Body of pancreas (tissue), 4 donors: ENCODE data around the gene TAF3. TPM values are rescaled to one million over a fixed set of nuclear protein-coding genes. Genes with fewer than 3 reads are reported as not detected.

Source experiments
- ATAC-seq: fragments of 150-250 bp; one replicate; pipeline ENCODE4 v1.9.1; 2016
- DNase-seq, 4 donors: peaks; one replicate each; pipeline ENCODE4 v3.0.0-alpha.2; 2019
- H3K27ac ChIP-seq, 4 donors: fragments of 200-600 bp; sonication (generic); 1 replicate in 3 of 4; 2 replicates in 1 of 4; pipeline versions ENCODE4 v1.5.1 to v1.6.1; 2016 to 2019; ENCODE audit warnings: mild to moderate bottlenecking in 1 of 4, mixed read lengths in 1 of 4, moderate library complexity in 1 of 4
- H3K27me3 ChIP-seq, 2 donors: fragments of 200-600 bp; sonication (generic); one replicate each; pipeline ENCODE4 v1.6.0; 2016; ENCODE audit warnings: mild to moderate bottlenecking in 1 of 2
- H3K36me3 ChIP-seq, 2 donors: fragments of 200-600 bp; sonication (generic); replicated peaks in 1 of 2; 2 replicates each; pipeline ENCODE4 v1.5.1; 2016; ENCODE audit warnings: low read depth in 2 of 2; ENCODE audit not compliant: insufficient read depth in 1 of 2
- H3K4me1 ChIP-seq: fragments of 200-600 bp; sonication (generic); one replicate; pipeline ENCODE4 v1.6.0; 2016
- H3K4me3 ChIP-seq, 2 donors: fragments of 200-600 bp; sonication (generic); 1 replicate in 1 of 2; 2 replicates in 1 of 2; pipeline ENCODE4 v1.5.1; 2016 to 2019
- H3K9me3 ChIP-seq, 3 donors: fragments of 200-600 bp; sonication (generic); 1 replicate in 2 of 3; 2 replicates in 1 of 3; pipeline ENCODE4 v1.5.1; 2016
- CTCF ChIP-seq, 7 experiments: fragments of 450-650 bp in 4 of 7; fragments of 200-600 bp in 3 of 7; sonication (generic) in 3 of 7; IDR thresholded peaks; one replicate each; pipeline ENCODE4 v1.5.1; 2016 to 2019; ENCODE audit warnings: antibody characterized with exemption in 7 of 7
- POLR2A ChIP-seq, 3 donors: fragments of 450-650 bp; IDR thresholded peaks; one replicate each; pipeline ENCODE4 v1.6.1; 2016; ENCODE audit warnings: antibody characterized with exemption in 3 of 3, mild to moderate bottlenecking in 2 of 3
- whole genome bisulfite sequencing, 2 donors: methylation state at CpG; one replicate each; pipeline ENCODE4 v1.1.5; 2017; 5-methylcytosine and 5-hydroxymethylcytosine counted together
- intact Hi-C: fragments of 100-400 bp; cut with DNase I; formaldehyde crosslinking; loops from one replicate; pipeline ENCODE4 v1.15.1; 2023
- total RNA-seq, 2 donors: library from RNA; depleted of rRNA; stranded (reverse); fragments of >200 nt; gene quantifications; one replicate each; pipeline ENCODE4 v1.1.0, GENCODE V29; 2016

The TAF3 gene
- total RNA-seq, 2 donors from 2014 or later: 6.0 to 12.9 TPM

DNA sequence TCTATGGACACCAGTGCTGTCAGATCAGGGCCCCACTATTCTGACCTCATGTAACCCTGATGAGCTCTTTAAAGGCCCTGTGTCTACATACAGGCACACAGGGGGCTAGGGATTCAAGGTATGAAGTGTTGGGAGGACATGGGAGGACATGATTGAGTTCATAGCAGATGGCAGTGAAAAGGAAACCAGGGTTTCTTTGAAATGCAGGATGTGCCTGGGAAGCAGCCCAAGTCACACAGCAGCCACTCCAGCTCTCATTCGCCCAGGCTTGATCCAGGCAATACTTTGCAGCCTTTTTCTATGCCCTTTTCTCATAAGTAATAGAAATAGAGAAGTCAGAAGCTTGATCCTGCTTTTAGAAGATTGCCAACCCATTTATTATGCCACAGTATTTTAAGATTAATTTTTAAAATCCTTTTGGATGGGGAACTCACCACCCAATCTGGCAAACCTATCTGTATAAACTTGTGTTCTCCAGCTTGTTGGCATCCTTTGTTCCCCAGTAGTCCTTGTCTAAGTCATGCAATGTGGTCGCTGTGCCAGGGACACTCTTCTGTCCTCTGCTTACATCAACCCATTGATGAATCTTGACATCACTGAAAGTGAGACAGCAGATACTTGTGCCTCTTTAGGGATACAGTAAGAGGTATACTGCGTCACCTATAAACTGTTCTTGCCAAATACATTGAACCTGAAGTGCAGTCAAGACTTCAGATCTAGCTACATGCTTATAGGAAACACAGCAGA, 95.0 kb downstream of the TAF3 start:
- TF ChIP-seq POLR2A (IDR thresholded peaks at IDR 0.05): no peak
- TF ChIP-seq CTCF (IDR thresholded peaks at IDR 0.05): no peak
- Histone ChIP-seq H3K4me3 (no peak overlapping the region), H3K27me3 (no peaks in the 10 kb centered on the region), H3K27ac (no peak overlapping the region), H3K4me1 (peaks cover 18% of the 10 kb centered on the region), H3K9me3 (no peaks in the 10 kb centered on the region), H3K36me3 (no peaks in the 10 kb centered on the region)
- ATAC-seq (no peak), DNase-seq (no peak)
- intact Hi-C loops: no loop called here
- 89 to 91% methylated on average over 3 of the region's 3 CpGs for WGBS, 2 donors

DNA sequence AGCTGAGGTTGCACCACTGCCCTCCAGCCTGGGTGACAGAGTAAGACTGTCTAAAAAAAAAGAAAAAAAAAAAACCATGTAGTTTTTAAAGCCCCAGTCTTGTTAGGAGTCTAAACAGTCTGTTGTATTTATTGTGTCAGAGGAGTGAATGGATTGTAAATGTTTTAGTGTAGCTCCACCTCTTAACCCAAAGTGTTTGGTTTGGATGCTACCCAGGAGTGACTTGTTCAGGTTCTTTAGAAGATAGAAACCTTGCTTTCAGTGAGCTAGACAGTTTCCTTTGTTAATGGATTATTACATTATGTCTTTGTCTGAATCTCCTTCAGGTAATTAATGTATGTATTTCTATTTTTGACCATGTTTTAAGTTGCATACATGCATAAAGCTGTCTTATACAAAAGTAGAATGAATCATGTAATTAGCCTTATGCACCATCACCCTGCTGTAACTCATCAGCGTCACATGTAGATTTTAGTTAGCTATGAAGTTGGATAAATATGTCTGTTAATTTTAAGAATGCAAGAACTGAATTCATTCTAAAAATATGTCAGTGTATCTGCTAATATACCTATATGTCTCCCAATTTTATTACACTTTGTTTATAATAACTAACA, 97.7 kb downstream of the TAF3 start:
- H3K4me1 ChIP-seq: peaks cover 7% of the 10 kb centered on the region
- H3K4me3 ChIP-seq: no peak overlapping the region
- ATAC-seq (no peak), DNase-seq (peak in 1 of 4 donors; percentile 15)
- TF ChIP-seq CTCF (IDR thresholded peaks at IDR 0.05) (no peak), POLR2A (IDR thresholded peaks at IDR 0.05) (no peak)
- no peaks in the 10 kb centered on the region for H3K27me3 ChIP-seq
- 85 to 88% methylated on average over 1 of the region's 1 CpG for WGBS, 2 donors
- no peaks in the 10 kb centered on the region for H3K9me3 ChIP-seq
- H3K36me3 ChIP-seq: no peaks in the 10 kb centered on the region
- no peak overlapping the region for H3K27ac ChIP-seq
- intact Hi-C loops: no loop called here

GRCh38 chr10:7917736-7918135, 99.4 kb downstream of the TAF3 start:
- WGBS, 2 donors: 94 to 95% methylated on average over 5 of the region's 5 CpGs
- no peak for TF ChIP-seq CTCF (IDR thresholded peaks at IDR 0.05)
- no peak for TF ChIP-seq POLR2A (IDR thresholded peaks at IDR 0.05)
- Histone ChIP-seq H3K27ac (no peak overlapping the region), H3K27me3 (no peaks in the 10 kb centered on the region), H3K9me3 (no peaks in the 10 kb centered on the region), H3K36me3 (no peaks in the 10 kb centered on the region), H3K4me3 (no peak overlapping the region), H3K4me1 (peaks cover 15% of the 10 kb centered on the region)
- intact Hi-C loops: no loop called here
- DNase-seq: no peak
- ATAC-seq: no peak

- Histone ChIP-seq H3K4me1 (peaks cover 8% of the 10 kb centered on the region), H3K4me3 (no peak overlapping the region), H3K36me3 (no peaks in the 10 kb centered on the region), H3K27ac (no peak overlapping the region), H3K27me3 (no peaks in the 10 kb centered on the region), H3K9me3 (no peaks in the 10 kb centered on the region)
- WGBS, 2 donors: 64 to 73% methylated on average over 3 of the region's 3 CpGs
- TF ChIP-seq CTCF (IDR thresholded peaks at IDR 0.05): no peak
- no peak for TF ChIP-seq POLR2A (IDR thresholded peaks at IDR 0.05)
- intact Hi-C loops: no loop called here
- ATAC-seq (no peak), DNase-seq (no peak)
These were observed 104.4 kb downstream of the TAF3 start for GRCh38 chr10:7922707-7923106.

GRCh38 chr10:7928536-7928935, 110.2 kb downstream of the TAF3 start:
- intact Hi-C loops: no loop called here
- no peaks in the 10 kb centered on the region for H3K27me3 ChIP-seq
- H3K9me3 ChIP-seq: no peaks in the 10 kb centered on the region
- no peaks in the 10 kb centered on the region for H3K36me3 ChIP-seq
- peaks cover 4% of the 10 kb centered on the region for H3K4me1 ChIP-seq
- H3K27ac ChIP-seq: no peak overlapping the region
- WGBS, 2 donors: 77 to 84% methylated on average over 3 of the region's 3 CpGs
- TF ChIP-seq CTCF (IDR thresholded peaks at IDR 0.05) (no peak), POLR2A (IDR thresholded peaks at IDR 0.05) (no peak)
- H3K4me3 ChIP-seq: no peak overlapping the region
- DNase-seq: no peak
- ATAC-seq: no peak
